ENCODE results near the gene SLC16A7. TPM values are rescaled to one million over a fixed set of nuclear protein-coding genes. Genes with fewer than 3 reads are reported as not detected.

The SLC16A7 gene
- total RNA-seq, 4 donors from 2014 or later, result 14.9 to 22.2 (median 15.7) TPM

- TF ChIP-seq POLR2A (IDR thresholded peaks at IDR 0.05), result no peak
- no peak for TF ChIP-seq CTCF (IDR thresholded peaks at IDR 0.05)
- intact Hi-C loops (cut with DNase I), result no loop called here
- Histone ChIP-seq H3K36me3 (no peaks in the 10 kb centered on the region), H3K27me3 (no peaks in the 10 kb centered on the region), H3K4me3 (replicated peaks in 1 of 3) (no peak overlapping the region), H3K27ac (no peak overlapping the region), H3K4me1 (no peaks in the 10 kb centered on the region), H3K9me3 (no peaks in the 10 kb centered on the region)
- WGBS, 2 donors, result 0 to 57% methylated on average over 1 of the region's 1 CpG
- DNase-seq, result no peak
Measured at GRCh38 chr12:59710004-59710628, 114.3 kb downstream of the SLC16A7 start.

GRCh38 chr12:59710964-59711363 lies 115.1 kb downstream of the SLC16A7 start:
- no peaks in the 10 kb centered on the region for H3K4me1 ChIP-seq
- no peaks in the 10 kb centered on the region for H3K36me3 ChIP-seq
- no peaks in the 10 kb centered on the region for H3K27me3 ChIP-seq
- H3K4me3 ChIP-seq (replicated peaks in 1 of 3), result no peak overlapping the region
- no peak overlapping the region for H3K27ac ChIP-seq
- no peaks in the 10 kb centered on the region for H3K9me3 ChIP-seq
- TF ChIP-seq POLR2A (IDR thresholded peaks at IDR 0.05) (no peak), CTCF (IDR thresholded peaks at IDR 0.05) (no peak)
- no peak for DNase-seq
- intact Hi-C loops (cut with DNase I), result no loop called here
- 87 to 95% methylated on average over 2 of the region's 2 CpGs for WGBS, 2 donors

- DNase-seq, result no peak
- Histone ChIP-seq H3K27ac (no peak overlapping the region), H3K9me3 (no peaks in the 10 kb centered on the region), H3K36me3 (no peaks in the 10 kb centered on the region), H3K4me3 (replicated peaks in 1 of 3) (no peak overlapping the region), H3K4me1 (no peaks in the 10 kb centered on the region), H3K27me3 (no peaks in the 10 kb centered on the region)
- intact Hi-C loops (cut with DNase I), result no loop called here
- 93 to 97% methylated on average over 2 of the region's 2 CpGs for WGBS, 2 donors
- TF ChIP-seq CTCF (IDR thresholded peaks at IDR 0.05) (no peak), POLR2A (IDR thresholded peaks at IDR 0.05) (no peak)
Measured at GRCh38 chr12:59715434-59715833, 119.6 kb downstream of the SLC16A7 start.

GRCh38 chr12:59716043-59716442 lies 120.2 kb downstream of the SLC16A7 start:
- no peak for DNase-seq
- no peaks in the 10 kb centered on the region for H3K36me3 ChIP-seq
- no peaks in the 10 kb centered on the region for H3K4me1 ChIP-seq
- H3K9me3 ChIP-seq, result no peaks in the 10 kb centered on the region
- intact Hi-C loops (cut with DNase I), result no loop called here
- WGBS, 2 donors, result 89 to 91% methylated on average over 4 of the region's 4 CpGs
- H3K4me3 ChIP-seq (replicated peaks in 1 of 3), result no peak overlapping the region
- H3K27ac ChIP-seq, result no peak overlapping the region
- no peak for TF ChIP-seq CTCF (IDR thresholded peaks at IDR 0.05)
- no peak for TF ChIP-seq POLR2A (IDR thresholded peaks at IDR 0.05)
- no peaks in the 10 kb centered on the region for H3K27me3 ChIP-seq

GRCh38 chr12:59717436-59717835 lies 121.6 kb downstream of the SLC16A7 start:
- H3K4me1 ChIP-seq, result no peaks in the 10 kb centered on the region
- intact Hi-C loops (cut with DNase I), result no loop called here
- no peak overlapping the region for H3K4me3 ChIP-seq (replicated peaks in 1 of 3)
- no peaks in the 10 kb centered on the region for H3K27me3 ChIP-seq
- 79% methylated on average over 2 of the region's 2 CpGs for WGBS, 2 donors
- no peak for TF ChIP-seq POLR2A (IDR thresholded peaks at IDR 0.05)
- no peak for DNase-seq
- H3K36me3 ChIP-seq, result no peaks in the 10 kb centered on the region
- H3K9me3 ChIP-seq, result no peaks in the 10 kb centered on the region
- H3K27ac ChIP-seq, result no peak overlapping the region

All from thyroid gland (tissue), 4 donors.